H9 (cell line): ENCODE measurements around the gene RNF31. TPM values are rescaled to one million over a fixed set of nuclear protein-coding genes. Genes with fewer than 3 reads are reported as not detected.

Source experiments
- DNase-seq: peaks from one replicate; pipeline ENCODE4 v3.0.0-alpha.2; 2017
- H2AFZ ChIP-seq: one replicate; pipeline ENCODE4 v1.6.1; 2013; ENCODE audit warnings: mild to moderate bottlenecking, low read length, control low read depth, moderate library complexity
- H2AK5ac ChIP-seq: 2 replicates; pipeline ENCODE4 v1.6.1; 2013; ENCODE audit warnings: low read length, control low read depth, mixed read lengths; ENCODE audit not compliant: insufficient read length
- H2BK120ac ChIP-seq: one replicate; pipeline ENCODE4 v1.6.1; 2013; ENCODE audit warnings: low read depth, mild to moderate bottlenecking, low read length, control low read depth, inconsistent platforms; ENCODE audit not compliant: poor library complexity, severe bottlenecking
- H2BK12ac ChIP-seq: 2 replicates; pipeline ENCODE4 v1.6.1; 2013; ENCODE audit warnings: low read length, control low read depth, mixed read lengths, low read depth; ENCODE audit not compliant: insufficient read length
- H2BK15ac ChIP-seq: 2 replicates; pipeline ENCODE4 v1.6.1; 2013; ENCODE audit warnings: low read depth, low read length, control low read depth
- H2BK20ac ChIP-seq: one replicate; pipeline ENCODE4 v1.6.1; 2013; ENCODE audit warnings: low read depth, mild to moderate bottlenecking, low read length, control low read depth, inconsistent platforms; ENCODE audit not compliant: poor library complexity, severe bottlenecking
- H2BK5ac ChIP-seq: 2 replicates; pipeline ENCODE4 v1.6.1; 2013; ENCODE audit warnings: low read length, control low read depth, mixed read lengths; ENCODE audit not compliant: insufficient read length
- H3K14ac ChIP-seq: 2 replicates; pipeline ENCODE4 v1.6.1; 2013; ENCODE audit warnings: low read length, control low read depth; ENCODE audit not compliant: insufficient read depth
- H3K18ac ChIP-seq: 2 replicates; pipeline ENCODE4 v1.6.1; 2013; ENCODE audit warnings: low read depth, mild to moderate bottlenecking, mixed read lengths, low read length, control low read depth; ENCODE audit not compliant: insufficient read length
- H3K23ac ChIP-seq: 2 replicates; pipeline ENCODE4 v1.6.1; 2013; ENCODE audit warnings: low read length, control low read depth, mixed read lengths, low read depth; ENCODE audit not compliant: insufficient read length
- H3K23me2 ChIP-seq: 2 replicates; pipeline ENCODE4 v1.6.1; 2013; ENCODE audit warnings: low read depth, mild to moderate bottlenecking, mixed read lengths, low read length, control low read depth; ENCODE audit not compliant: insufficient read length, poor library complexity, severe bottlenecking
- H3K27ac ChIP-seq: 2 replicates; pipeline ENCODE4 v1.5.1; 2013; ENCODE audit warnings: low read length, control low read depth, mixed read lengths, low read depth; ENCODE audit not compliant: insufficient read length
- H3K27me3 ChIP-seq: 2 replicates; pipeline ENCODE4 v1.6.1; 2013; ENCODE audit warnings: low read length, control low read depth, inconsistent platforms; ENCODE audit not compliant: insufficient read depth
- H3K4ac ChIP-seq: 2 replicates; pipeline ENCODE4 v1.6.1; 2013; ENCODE audit warnings: low read depth, mild to moderate bottlenecking, control low read depth, inconsistent platforms, low read length, moderate library complexity
- H3K4me1 ChIP-seq: 2 replicates; pipeline ENCODE4 v1.6.1; 2013; ENCODE audit warnings: low read length, control low read depth, inconsistent platforms; ENCODE audit not compliant: insufficient read depth
- H3K4me2 ChIP-seq: 2 replicates; pipeline ENCODE4 v1.6.1; 2013; ENCODE audit warnings: low read length, control low read depth, mixed read lengths; ENCODE audit not compliant: insufficient read length, insufficient read depth
- H3K56ac ChIP-seq: 2 replicates; pipeline ENCODE4 v1.6.1; 2013; ENCODE audit warnings: low read depth, mild to moderate bottlenecking, mixed read lengths, low read length, control low read depth; ENCODE audit not compliant: insufficient read length
- H3K79me1 ChIP-seq: 2 replicates; pipeline ENCODE4 v1.6.1; 2013; ENCODE audit warnings: low read depth, mild to moderate bottlenecking, moderate library complexity, low read length, control low read depth, inconsistent platforms; ENCODE audit not compliant: insufficient read depth, poor library complexity, severe bottlenecking
- H3K79me2 ChIP-seq: 2 replicates; pipeline ENCODE4 v1.6.1; 2013; ENCODE audit warnings: low read length, control low read depth, inconsistent platforms; ENCODE audit not compliant: insufficient read depth
- H3K9ac ChIP-seq: 2 replicates; pipeline ENCODE4 v1.6.1; 2013; ENCODE audit warnings: low read length, control low read depth, mixed read lengths; ENCODE audit not compliant: insufficient read length; ENCODE audit errors: extremely low read depth
- H3K9me3 ChIP-seq: one replicate; pipeline ENCODE4 v1.6.1; 2013; ENCODE audit warnings: low read depth, low read length, inconsistent platforms; ENCODE audit not compliant: control insufficient read depth
- H3T11ph ChIP-seq: one replicate; pipeline ENCODE4 v1.6.1; 2013; ENCODE audit warnings: mild to moderate bottlenecking, low read length, control low read depth, inconsistent platforms
- H4K20me1 ChIP-seq: one replicate; pipeline ENCODE4 v1.6.1; 2013; ENCODE audit not compliant: control insufficient read depth, insufficient read length, insufficient read depth
- H4K5ac ChIP-seq: 2 replicates; pipeline ENCODE4 v1.6.1; 2013; ENCODE audit warnings: low read depth, mild to moderate bottlenecking, mixed read lengths, low read length, control low read depth; ENCODE audit not compliant: insufficient read length
- H4K8ac ChIP-seq: replicated peaks from 2 replicates; pipeline ENCODE4 v1.6.1; 2013; ENCODE audit warnings: low read length, control low read depth, mixed read lengths, low read depth; ENCODE audit not compliant: insufficient read length
- H4K91ac ChIP-seq: 2 replicates; pipeline ENCODE4 v1.6.1; 2013; ENCODE audit warnings: low read depth, mild to moderate bottlenecking, moderate library complexity, mixed read lengths, low read length, control low read depth; ENCODE audit not compliant: insufficient read length
- H3K27ac Mint-ChIP-seq, 3 experiments: 2 replicates in 2 of 3; 3 replicates in 1 of 3; pipeline ENCODE4 v1.8.0; 2020 to 2021; ENCODE audit warnings: mixed read lengths in 3 of 3, mild to moderate bottlenecking in 1 of 3, moderate library complexity in 1 of 3
- H3K27me3 Mint-ChIP-seq: 2 replicates; pipeline ENCODE4 v1.8.0; 2021; ENCODE audit warnings: low read depth, mild to moderate bottlenecking, moderate library complexity, mixed read lengths
- H3K36me3 Mint-ChIP-seq, 3 experiments: 2 replicates in 2 of 3; 3 replicates in 1 of 3; pipeline ENCODE4 v1.8.0; 2020 to 2021; ENCODE audit warnings: low read depth in 3 of 3, mixed read lengths in 3 of 3; ENCODE audit not compliant: insufficient read depth in 1 of 3
- H3K4me1 Mint-ChIP-seq, 2 experiments: 2 replicates each; pipeline ENCODE4 v1.8.0; 2020; ENCODE audit warnings: mixed read lengths in 2 of 2
- H3K4me3 Mint-ChIP-seq, 2 experiments: 2 replicates in 1 of 2; 3 replicates in 1 of 2; pipeline ENCODE4 v1.8.0; 2020 to 2021; ENCODE audit warnings: mild to moderate bottlenecking in 2 of 2, mixed read lengths in 2 of 2, moderate library complexity in 1 of 2
- H3K9me3 Mint-ChIP-seq, 2 experiments: 2 replicates in 1 of 2; 3 replicates in 1 of 2; pipeline ENCODE4 v1.8.0; 2020; ENCODE audit warnings: mild to moderate bottlenecking in 2 of 2, mixed read lengths in 2 of 2, moderate library complexity in 1 of 2
- CTCF ChIP-seq: fragments of 200-600 bp; sonication (generic); conservative IDR thresholded peaks from 3 replicates; pipeline ENCODE4 v1.8.0; 2021; ENCODE audit warnings: antibody characterized with exemption, mild to moderate bottlenecking
- WGBS: extraction: QIAGEN DNeasy Blood & Tissue Kit; methylation state at CpG from one replicate; pipeline ENCODE4 v1.1.7; 2013; ENCODE audit warnings: missing lambda C conversion rate, low lambda C conversion rate, mixed read lengths; ENCODE audit not compliant: insufficient read length; ENCODE audit errors: extremely low coverage; 5-methylcytosine and 5-hydroxymethylcytosine counted together
- total RNA-seq: library from RNA; stranded (reverse); gene quantifications from 2 replicates; pipeline ENCODE4 v1.2.1, GENCODE V29; 2021

RNF31 gene
- total RNA-seq, 1 experiment from 2014 or later = 87.3 TPM

- no peak within 1 kb of the TSS for H4K91ac ChIP-seq
- no peak within 1 kb of the TSS for H3K27ac ChIP-seq
- H3K14ac ChIP-seq = 0 out of 2 replicates have a peak within 1 kb of the TSS, but pooled peaks have one; percentile 59
- no peak within 1 kb of the TSS for H2BK120ac ChIP-seq
- no peak for TF ChIP-seq CTCF
- H3K9me3 ChIP-seq = no peaks in the 10 kb centered on the region
- H4K8ac ChIP-seq = no peak within 1 kb of the TSS
- H3K4ac ChIP-seq = no peak within 1 kb of the TSS
- H3K27me3 Mint-ChIP-seq = no peaks in the 10 kb centered on the region
- no peak within 1 kb of the TSS for H3K56ac ChIP-seq
- no peak within 1 kb of the TSS for H3K23ac ChIP-seq
- H2BK15ac ChIP-seq = no peak within 1 kb of the TSS
- peak within 1 kb of the TSS; percentile 82 to 89 for H3K4me3 Mint-ChIP-seq
- H3K18ac ChIP-seq = no peak within 1 kb of the TSS
- peak; percentile 93 for DNase-seq
- H3T11ph ChIP-seq = no peak within 1 kb of the TSS
- WGBS = no CpG with 5 or more reads among the region's 75 CpGs
- peaks cover 10% of the 10 kb centered on the region for H3K23me2 ChIP-seq
- peak within 1 kb of the TSS; percentile 64 for H3K4me2 ChIP-seq
- H2BK5ac ChIP-seq = no peak within 1 kb of the TSS
- H2AFZ ChIP-seq = no peak within 1 kb of the TSS
- H3K27ac Mint-ChIP-seq = peak within 1 kb of the TSS; percentile 55 to 93 (median 82); a peak in 5 of 7 replicates
- H3K27me3 ChIP-seq = no peaks in the 10 kb centered on the region
- H4K5ac ChIP-seq = no peak within 1 kb of the TSS
- H2BK20ac ChIP-seq = no peak within 1 kb of the TSS
- peaks cover 28 to 33% of the 10 kb centered on the region in 2 experiments for H3K4me1 Mint-ChIP-seq
- no peak within 1 kb of the TSS for H2AK5ac ChIP-seq
- peaks cover 22 to 34% (median 27%) of the 10 kb centered on the region in 3 experiments for H3K36me3 Mint-ChIP-seq
- H3K9me3 Mint-ChIP-seq = 0 out of 5 replicates have a peak, but pooled peaks cover 0 to 2% of the 10 kb centered on the region in 2 experiments
- H3K79me1 ChIP-seq = peaks cover 2% of the 10 kb centered on the region
- no peaks in the 10 kb centered on the region for H4K20me1 ChIP-seq
- H3K79me2 ChIP-seq = peaks cover 3% of the 10 kb centered on the region; the same call in 1 of the 2 replicates
- no peaks in the 10 kb centered on the region for H3K4me1 ChIP-seq
- no peak within 1 kb of the TSS for H2BK12ac ChIP-seq
- no peak within 1 kb of the TSS for H3K9ac ChIP-seq
These were observed 11.2 kb upstream of the RNF31 start, which contains the start of gene PSME1 for GRCh38 chr14:24135834-24136683. Gene PSME1 (plus strand): TSS chr14:24136194. CDS start chr14:24136263, 69 bp downstream.
